AG09319 (cell line): Measurements from ENCODE around the gene FBN1.
A peak's percentile ranks its signal among the peaks of the same experiment; 100 is the strongest.

Experiments used
- DNase-seq: peaks from one replicate; pipeline ENCODE4 v3.0.0-alpha.2; 2010; ENCODE audit warnings: low read depth; ENCODE audit errors: extremely low read depth
- TF ChIP-seq, protein P1 (sequence below): IDR thresholded peaks from 2 replicates; pipeline ENCODE4 v1.5.1; 2011; ENCODE audit warnings: low read depth, mild to moderate bottlenecking, inconsistent platforms, low read length, moderate library complexity

FBN1 gene

DNA sequence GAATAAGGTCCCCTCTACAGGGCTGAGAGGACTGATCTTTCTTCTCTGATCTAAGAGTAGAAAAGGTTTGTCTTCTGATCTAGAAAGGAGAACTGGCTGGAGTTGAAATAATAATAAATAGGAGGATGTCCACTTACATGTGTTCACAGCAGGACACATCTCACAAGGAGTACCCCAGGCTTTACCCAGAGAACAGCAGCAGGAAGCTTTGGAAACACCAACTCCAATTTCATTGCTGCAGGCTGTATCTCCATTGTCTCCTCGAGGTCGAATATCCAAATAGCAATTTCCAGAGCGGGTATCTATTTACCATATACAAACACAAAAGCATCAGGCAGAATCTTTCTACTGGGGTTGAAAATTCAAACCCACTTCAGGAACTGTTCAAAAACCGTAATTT lies 177.7 kb downstream of the FBN1 start:
- TF ChIP-seq, protein P1, sequence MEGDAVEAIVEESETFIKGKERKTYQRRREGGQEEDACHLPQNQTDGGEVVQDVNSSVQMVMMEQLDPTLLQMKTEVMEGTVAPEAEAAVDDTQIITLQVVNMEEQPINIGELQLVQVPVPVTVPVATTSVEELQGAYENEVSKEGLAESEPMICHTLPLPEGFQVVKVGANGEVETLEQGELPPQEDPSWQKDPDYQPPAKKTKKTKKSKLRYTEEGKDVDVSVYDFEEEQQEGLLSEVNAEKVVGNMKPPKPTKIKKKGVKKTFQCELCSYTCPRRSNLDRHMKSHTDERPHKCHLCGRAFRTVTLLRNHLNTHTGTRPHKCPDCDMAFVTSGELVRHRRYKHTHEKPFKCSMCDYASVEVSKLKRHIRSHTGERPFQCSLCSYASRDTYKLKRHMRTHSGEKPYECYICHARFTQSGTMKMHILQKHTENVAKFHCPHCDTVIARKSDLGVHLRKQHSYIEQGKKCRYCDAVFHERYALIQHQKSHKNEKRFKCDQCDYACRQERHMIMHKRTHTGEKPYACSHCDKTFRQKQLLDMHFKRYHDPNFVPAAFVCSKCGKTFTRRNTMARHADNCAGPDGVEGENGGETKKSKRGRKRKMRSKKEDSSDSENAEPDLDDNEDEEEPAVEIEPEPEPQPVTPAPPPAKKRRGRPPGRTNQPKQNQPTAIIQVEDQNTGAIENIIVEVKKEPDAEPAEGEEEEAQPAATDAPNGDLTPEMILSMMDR = no peak
- DNase-seq = no peak

DNA sequence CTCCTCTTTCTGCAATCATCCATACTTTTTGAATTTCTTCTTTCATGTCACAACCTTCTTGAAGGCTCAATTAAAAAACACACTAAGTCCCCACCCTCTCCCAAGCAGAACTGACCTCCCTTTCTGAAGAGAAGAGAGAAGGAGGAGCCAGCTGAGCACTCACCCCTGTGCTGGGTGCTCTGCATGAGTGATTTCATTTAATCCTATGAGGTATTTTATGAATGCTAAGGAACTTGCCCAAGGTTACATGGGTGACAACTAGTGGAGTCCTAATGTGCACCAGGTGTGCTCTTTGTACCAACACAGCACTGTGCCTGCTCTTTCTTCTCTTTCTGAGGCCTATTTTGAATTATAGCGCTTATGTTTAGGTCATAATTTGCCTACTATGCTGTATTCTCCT lies 178.7 kb downstream of the FBN1 start:
- TF ChIP-seq, protein P1 = no peak
- no peak for DNase-seq

DNA sequence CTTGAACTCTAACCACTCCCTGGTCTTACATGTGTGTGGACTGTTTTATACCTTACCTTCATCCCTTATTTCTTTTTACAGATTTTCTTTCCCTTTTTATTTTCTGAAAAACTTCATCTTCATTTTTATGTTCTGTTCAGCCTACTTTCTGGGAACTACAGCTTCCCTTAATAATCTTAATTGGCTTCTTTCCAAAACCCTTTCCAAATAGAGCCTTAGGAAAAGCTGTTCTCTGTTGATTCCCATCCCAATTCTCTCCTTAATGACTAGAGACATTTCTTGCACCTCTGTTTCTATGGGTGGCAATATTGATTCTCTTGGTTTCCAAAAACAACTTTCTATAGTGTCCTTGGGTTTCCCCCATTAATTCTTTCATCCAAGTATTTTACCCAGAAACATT lies 179.4 kb downstream of the FBN1 start:
- TF ChIP-seq, protein P1 = no peak
- no peak for DNase-seq

DNA sequence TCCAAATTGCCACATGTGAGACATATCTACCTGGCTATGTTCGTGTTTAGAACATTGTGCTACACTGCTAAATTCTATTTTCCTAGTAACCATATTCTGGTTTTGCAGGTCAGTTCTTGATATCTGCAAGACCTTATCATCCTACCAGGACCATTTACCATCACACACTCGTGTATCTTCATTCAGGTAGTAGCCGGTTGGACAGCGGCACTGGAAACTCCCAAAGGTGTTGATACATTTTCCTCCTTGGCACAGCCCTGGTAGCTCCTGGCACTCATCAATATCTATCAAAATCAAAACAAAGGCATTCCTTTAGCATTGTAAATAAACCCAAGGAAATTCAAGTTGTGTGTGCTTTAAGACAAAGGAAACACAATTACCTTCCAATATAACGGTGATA lies 180.1 kb downstream of the FBN1 start:
- TF ChIP-seq, protein P1 = no peak
- DNase-seq = no peak

DNA sequence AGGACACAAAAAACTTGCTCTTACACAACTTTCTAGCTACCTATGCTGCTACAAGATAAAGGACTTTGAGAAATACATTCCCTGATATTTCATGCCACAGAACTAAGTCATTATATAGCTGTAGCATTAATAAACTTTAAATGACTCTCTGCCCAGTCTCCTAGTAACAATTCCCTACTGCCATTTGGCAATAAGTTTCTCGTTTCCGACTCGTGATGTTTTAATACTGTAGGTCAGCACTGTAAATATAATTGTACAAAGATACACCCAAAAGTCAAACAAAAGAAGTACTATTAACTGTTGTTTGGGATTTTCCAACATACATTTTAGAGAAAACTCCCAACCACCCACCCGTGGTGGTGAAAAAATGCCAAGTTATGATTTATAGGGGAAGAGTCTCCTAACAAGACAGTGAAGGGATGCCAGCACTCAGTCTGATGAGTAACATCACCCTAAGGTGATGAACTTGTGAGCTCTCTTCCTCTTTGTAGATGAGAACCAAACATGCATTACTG lies 182.1 kb downstream of the FBN1 start:
- TF ChIP-seq, protein P1 = no peak
- DNase-seq = no peak

DNA sequence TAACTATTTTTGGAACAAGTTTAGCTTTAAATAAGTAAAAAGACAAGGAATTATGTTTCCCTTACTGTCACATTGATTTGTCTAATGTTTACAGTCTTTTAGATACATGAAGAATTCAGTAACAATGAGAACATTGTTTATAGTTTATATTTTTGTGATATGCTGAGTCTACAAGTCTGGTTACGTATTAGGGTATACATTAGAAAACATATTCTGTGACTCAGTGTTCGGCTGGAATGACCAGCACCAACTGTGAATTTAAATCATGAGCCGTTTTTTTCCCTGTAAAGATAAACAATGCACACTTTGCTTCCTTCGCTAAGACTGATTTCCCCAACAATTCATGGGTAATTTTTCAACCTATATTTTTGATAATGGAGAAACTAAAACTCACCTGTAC lies 182.8 kb downstream of the FBN1 start:
- DNase-seq = no peak
- TF ChIP-seq, protein P1 = no peak

DNA sequence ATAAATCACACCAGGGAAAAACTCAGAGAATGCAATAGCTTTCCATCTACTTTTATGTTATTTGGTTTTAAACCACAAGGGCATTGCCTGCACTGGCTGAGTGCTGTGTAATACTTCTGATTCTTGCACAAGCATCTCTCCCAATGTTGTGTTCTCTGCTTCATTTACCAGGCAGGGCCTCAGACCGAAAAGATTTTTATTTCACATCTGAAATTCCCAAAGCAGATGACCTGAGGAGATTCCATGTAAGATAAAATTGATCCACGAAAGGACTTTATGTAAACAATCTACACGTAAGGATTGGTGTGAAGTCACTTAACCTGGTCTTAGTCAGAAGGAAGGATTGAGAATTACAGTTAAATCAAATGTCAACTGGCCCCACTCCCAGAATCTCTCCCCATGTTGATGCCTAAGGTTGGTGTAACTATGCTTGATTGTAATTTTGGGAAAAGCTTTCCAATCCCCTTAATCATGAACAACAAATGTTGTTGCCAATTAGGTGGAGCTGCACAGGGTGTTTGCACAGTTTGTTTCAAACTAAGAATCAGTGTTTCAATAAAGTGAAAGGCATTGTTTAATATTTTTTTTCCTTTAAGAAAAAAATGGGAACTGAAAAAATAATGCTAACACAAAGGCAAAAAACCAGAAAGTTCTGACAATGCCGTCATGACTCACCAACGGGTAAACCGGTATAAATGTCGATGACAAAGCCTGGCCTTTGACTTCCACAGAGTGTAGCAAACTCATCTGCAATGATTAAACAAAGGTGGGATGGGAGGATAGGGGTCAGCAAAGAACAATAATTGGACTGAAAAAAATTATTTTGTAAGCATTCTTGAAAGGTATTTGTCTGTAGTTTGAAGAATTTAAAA lies 185.7 kb downstream of the FBN1 start:
- TF ChIP-seq, protein P1 = no peak
- DNase-seq = peak; percentile 89
